EL (cell line): ENCODE results near the gene AMY2A.
"Not testable (repeated sequence)": the region's sequence is repeated elsewhere in the genome, so short reads cannot be mapped to it uniquely, and the experiment has no call there.

Source experiments
- DNase-seq: peaks from one replicate; pipeline ENCODE4 v3.0.0-alpha.2; 2016

AMY2A gene

DNA sequence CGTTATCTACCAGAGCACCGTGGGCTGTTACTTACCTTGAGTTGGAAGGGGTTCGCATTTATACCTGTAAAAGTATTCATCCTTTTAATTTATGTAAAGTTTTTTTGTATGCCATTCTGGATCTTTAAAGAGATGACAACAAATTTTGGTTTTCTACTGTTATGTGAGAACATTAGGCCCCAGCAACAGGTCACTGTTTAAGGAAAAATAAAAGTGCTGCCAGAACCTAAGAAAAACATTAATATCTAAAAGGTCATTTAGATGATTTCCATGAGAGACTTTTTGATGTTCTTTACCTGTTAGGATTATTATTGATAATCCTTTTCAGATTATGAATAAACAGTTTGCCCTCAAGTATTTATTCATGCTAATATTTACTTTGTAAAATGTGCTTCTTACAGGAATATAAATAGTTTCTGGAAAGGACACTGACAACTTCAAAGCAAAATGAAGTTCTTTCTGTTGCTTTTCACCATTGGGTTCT is at the start of gene AMY2A:
Gene AMY2A, plus strand, starts transcription at position 434 of the 484 bp plus-strand sequence. Its CDS starts 14 bp downstream, at position 448.
- DNase-seq, result not testable (repeated sequence)

DNA sequence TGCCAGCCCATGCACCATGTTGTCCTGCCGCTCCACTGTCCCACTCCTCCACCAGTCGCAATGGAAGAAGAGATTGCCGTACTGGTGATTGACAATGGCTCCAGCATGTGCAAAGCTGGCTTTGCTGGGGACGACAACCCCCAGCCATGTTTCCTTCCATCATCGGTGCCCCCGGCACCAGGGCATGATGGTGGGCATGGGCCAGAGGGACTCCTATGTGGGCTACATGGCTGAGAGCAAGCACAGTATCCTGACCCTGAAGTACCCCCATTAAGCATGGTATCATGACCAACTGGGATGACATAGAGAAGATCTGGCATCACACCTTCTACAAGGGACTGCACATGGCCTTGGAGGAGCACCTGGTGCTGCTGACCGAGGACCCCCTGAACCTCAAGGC is 47.7 kb upstream of the AMY2A start:
- DNase-seq, result no peak

DNA sequence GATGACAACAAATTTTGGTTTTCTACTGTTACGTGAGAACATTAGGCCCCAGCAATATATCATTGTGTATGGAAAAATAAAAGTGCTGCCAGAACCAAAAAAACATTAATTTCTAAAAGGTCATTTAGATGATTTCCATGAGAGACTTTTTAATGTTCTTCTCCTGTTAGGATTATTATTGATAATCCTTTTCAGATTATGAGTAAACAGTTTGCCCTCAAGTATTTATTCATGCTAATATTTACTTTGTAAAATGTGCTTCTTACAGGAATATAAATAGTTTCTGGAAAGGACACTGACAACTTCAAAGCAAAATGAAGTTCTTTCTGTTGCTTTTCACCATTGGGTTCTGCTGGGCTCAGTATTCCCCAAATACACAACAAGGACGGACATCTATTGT is 45.9 kb upstream of the AMY2A start, which contains the start of gene AMY2B:
Gene AMY2B, plus strand, starts transcription at position 301 of the 400 bp plus-strand sequence. Its CDS starts 14 bp downstream, at position 315.
- DNase-seq, result not testable (repeated sequence)

DNA sequence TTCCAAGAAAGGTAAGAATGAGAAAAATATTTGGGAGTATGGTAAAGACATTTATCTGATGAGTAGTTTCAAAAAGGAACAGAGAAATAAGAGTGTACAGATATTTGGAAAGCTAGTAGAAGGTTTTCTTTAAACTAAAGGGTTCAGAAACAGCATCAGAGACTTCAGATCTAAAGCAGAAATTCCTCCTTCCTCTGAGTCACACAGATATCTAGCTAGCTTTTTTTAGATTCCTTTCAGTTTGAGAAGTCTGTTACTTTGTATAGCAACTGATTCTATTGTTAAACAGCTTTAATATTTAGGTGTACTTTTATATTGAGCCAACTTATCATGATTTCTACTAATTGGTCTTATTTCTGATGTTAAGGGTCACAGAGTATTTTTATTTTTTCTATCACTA is 41.2 kb upstream of the AMY2A start:
- no peak for DNase-seq

DNA sequence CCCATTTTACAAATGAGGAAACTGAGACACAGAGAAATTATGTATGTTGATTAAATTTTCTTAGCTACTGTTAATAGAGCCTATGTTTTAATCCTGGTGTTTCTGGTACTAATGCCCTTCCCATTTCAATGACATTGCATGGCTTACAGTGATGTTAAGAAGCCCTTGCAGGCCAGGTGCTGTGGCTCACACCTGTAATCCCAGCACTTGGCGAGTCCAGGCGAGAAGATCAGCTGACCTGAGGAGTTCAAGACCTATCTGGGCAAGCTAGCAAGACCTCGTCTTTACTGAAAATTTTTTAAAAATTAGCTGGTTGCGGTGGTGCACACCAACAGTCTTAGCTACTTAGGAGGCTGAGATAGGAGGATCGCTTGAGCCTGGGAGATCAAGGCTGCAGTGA is 40.4 kb upstream of the AMY2A start:
- DNase-seq, result not testable (repeated sequence)

DNA sequence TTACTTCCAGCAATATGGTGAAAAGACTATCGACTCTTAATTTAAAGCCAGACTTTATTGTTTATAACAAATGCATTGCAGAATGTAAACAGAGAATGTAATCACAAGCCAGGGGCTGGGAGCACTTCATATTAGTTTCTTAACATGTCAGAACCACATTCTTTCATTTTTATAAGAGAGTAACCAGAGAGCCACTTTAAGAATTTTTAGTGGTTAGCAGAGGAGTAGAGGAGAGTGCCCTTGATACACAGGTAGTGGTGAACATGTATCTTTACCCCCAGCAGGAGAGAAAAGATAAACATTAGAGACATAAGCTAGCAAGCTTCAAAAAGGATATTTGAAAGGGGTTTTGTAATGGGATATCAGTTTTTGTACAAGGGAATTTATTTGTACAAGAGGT is 34.8 kb upstream of the AMY2A start:
- no peak for DNase-seq

DNA sequence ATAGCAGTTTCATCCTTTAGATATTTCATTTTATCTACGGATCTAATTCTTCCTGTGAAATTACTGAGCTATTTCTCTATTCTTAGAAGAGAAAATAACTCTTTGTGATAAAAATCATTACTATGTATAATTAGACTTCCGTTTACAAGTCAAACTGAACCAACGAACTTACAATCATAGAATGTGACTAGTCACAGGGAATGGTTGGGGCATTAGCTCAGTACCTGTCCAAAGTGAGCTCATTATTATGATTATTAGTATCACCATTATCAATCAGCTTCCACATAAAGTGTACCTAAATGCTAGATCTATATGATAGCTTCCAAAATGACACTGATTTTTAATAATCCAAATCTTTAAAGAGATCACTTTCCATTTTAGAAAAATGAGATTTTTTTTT is 33.3 kb upstream of the AMY2A start:
- DNase-seq, result no peak

DNA sequence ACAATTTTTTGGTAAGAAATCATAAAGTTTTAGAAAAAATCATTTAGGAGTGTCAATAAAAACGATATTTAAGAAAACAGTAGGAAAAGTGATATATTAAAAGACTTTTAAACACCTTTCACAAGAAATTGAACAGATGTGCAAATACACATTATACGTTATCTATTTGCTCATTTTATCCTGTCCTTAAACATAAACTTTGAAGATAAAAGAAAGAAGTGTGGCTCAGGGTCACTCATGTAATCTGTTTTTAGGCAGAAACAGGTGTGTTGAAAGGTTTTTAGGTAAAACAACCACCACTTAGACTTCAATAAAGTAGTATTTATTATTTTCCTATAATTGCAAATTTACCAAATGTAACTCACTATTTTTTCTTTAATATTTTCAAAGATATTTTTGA is 32.7 kb upstream of the AMY2A start:
- no peak for DNase-seq

DNA sequence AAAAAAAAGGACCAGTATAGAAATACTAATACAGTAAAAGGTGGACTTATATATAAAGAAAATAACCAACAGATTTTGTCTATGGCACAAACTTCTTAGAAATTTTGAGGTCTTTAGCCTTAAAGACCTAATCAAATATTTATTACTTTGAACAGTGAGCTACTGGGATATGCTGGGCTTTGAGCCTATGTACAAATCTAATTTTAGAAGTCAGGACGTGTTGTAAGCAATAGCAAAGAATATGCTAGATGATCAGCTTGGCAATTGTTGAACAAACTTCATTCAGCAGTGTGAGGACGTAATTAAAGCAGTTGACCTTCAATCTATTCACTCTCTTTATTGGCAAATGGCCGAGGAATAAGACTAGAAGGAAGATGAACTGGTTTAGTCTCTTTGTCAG is 14.5 kb upstream of the AMY2A start:
- not testable (repeated sequence) for DNase-seq

DNA sequence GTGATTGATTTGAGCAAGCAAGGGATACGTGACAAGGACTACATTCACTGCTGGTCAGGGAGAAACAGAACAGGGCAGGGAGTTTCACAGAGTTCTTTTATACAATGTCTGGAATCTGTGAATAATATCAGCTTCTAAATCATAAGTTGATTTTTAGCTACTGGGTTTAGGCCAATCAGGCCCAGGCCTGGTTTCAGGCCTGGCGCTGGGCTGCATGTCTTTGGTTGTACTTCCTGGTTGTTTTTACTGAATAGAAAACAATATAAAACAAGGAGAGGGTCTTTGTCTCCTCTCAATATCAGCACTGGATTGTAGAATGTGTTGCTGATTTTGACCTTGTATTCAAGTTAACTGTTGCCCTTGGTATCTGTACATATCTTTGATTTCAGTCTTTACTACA is 865 bp upstream of the AMY2A start:
- no peak for DNase-seq

DNA sequence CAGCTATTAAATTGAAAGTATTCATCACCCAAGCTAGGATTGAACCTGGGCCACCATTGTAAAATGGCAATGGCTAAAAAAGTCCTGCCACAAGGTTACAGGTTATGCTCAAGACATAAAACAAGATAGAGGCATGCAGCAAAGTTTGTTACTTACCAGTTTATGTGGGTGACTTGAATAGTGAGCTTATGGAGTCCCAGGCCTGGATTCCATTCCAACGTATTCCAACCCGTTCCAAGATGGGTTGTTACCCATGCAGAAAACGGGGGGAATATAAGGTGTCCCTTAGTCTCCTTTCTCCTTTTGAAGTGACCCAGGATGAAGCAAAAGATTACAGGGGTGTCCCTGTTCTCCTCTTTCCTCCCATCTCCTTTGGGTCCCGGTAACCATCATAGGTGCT is 10.2 kb downstream of the AMY2A start:
- DNase-seq, result not testable (repeated sequence)

DNA sequence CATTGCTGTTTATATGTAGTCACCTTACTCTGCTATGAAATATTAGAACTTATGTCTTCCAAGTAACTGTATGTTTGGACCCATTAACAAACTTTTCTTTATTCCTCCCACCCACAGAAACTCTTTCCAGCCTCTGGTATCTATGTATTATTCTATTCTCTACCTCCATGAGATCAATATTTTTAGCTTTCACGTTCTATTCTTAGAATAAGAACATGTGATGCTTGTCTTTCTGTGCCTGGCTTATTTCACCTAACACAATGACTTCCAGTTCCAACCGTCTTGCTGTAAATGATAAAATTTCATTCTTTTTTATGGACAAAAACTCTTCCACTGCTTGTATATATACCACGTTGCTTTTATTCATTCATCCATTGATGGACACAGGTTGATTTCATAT is 24.0 kb downstream of the AMY2A start:
- DNase-seq, result not testable (repeated sequence)

DNA sequence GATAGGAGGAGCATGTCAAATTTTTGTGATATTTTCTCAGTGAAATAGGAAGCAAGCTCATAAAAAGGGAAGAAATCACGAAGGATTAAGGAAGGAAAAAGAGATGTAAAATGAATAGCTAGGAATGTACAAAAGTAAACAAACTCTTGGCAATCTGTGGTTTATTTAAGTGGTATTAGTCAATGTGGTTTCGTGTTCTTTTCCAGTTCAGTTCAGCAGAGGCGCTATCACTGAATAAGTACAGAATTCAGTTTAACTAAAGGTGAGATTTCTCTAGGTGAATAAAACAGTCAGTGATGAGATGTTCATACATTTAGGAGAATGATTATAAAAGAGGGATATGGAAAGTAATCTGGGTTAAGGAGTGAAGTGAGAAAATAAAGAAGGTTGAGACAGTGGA is 26.7 kb downstream of the AMY2A start:
- not testable (repeated sequence) for DNase-seq

DNA sequence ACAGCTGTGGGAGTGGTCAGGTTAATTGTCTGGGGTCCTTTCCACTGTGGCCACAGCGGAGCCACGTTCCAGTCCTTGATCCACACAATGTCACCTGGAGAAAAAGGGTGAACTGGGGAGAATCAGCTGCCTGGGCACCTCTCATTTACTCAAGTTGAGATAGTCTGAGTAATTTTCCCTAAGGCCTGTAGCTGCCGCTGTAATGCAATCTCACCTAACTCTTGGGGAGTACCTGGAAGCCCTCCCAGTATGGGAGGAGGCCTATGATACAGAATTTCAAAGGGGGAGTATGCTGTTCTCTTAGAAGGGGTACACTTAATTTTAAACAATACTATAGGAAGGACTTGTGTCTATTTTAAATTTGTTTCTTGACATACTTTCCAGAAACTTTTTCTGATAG is 33.1 kb downstream of the AMY2A start:
- not testable (repeated sequence) for DNase-seq

DNA sequence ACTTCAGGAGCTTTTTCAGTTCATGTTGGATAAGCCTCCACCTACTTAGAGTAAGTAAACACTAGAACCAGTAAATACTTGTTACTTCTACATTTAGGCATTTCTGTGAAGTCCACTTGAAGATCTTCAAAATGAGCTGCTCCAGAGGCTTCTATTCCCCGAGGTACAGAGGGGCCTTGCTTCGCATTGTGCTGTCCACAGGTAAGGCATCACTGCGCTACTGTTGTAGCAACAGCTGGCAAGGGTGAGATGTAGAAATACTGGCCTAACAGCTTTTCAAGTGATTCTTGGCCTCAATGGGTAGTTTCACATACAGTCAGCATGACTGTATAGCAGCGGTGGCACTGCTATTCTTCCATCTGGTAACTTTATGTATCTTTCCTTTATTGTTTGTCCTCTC is 33.7 kb downstream of the AMY2A start:
- DNase-seq, result not testable (repeated sequence)

DNA sequence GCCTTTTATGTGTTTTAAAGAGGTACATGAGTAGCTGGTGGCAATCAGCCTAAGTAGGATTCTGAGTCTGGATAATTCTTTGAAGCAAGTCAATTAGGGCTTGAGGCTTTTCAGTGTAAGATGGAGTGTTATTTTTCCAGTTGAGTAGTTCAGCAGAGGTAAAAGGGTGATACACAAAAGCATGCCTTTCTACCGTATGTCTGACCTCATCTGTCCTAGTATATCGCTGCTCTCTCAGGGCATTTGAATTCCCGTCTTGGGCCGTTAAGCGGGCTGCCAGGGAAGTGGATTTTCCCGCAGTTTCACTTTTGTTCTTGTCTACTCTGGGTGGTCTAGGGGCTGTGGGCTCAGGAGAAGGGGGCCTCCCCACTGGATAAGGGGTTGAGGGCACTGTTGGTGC is 36.9 kb downstream of the AMY2A start:
- DNase-seq, result not testable (repeated sequence)

DNA sequence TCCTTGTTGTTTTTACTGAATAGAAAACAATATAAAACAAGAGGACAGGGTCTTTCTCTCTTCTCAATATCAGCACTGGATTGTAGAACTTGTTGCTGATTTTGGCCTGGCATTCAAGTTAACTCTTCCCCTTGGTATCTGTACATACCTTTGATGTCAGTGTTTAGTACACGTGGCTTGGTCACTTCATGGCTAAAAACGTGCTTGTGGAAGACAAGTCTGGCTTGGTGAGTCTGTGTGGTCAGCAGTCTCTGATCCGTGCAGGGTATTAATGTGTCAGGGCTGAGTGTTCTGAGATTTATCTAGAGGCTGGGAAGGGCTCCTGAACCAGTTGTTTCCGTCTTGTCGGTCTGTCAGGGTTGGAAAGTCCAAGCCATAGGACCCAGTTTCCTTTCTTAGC is 38.2 kb downstream of the AMY2A start, which contains the start of gene AMY1A:
Gene AMY1A, plus strand, starts transcription at position 301 of the 400 bp plus-strand sequence. CDS start 571 bp downstream, outside the sequence.
- not testable (repeated sequence) for DNase-seq
